ENCODE measurements around the gene ARL13B.

DNA sequence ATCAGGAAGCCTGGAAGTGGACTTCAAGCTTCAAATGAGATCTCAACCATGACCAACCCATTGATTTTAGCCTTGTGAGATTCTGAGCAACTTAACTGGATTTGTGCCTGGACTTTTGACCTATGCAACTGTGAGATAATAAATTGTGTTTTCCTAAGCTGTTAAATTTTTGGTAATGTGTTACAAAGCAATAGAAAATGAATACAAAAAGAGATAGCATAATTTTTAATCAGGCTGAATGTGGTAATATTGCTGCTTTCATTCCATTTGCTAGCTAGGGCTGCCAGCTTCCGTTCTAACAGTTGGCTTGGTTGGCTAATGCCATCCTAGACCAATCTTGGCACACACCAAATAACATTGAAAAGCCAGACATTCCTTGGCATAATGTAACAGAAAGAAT is 18.5 kb upstream of the ARL13B start:
- TF ChIP-seq, protein P1, sequence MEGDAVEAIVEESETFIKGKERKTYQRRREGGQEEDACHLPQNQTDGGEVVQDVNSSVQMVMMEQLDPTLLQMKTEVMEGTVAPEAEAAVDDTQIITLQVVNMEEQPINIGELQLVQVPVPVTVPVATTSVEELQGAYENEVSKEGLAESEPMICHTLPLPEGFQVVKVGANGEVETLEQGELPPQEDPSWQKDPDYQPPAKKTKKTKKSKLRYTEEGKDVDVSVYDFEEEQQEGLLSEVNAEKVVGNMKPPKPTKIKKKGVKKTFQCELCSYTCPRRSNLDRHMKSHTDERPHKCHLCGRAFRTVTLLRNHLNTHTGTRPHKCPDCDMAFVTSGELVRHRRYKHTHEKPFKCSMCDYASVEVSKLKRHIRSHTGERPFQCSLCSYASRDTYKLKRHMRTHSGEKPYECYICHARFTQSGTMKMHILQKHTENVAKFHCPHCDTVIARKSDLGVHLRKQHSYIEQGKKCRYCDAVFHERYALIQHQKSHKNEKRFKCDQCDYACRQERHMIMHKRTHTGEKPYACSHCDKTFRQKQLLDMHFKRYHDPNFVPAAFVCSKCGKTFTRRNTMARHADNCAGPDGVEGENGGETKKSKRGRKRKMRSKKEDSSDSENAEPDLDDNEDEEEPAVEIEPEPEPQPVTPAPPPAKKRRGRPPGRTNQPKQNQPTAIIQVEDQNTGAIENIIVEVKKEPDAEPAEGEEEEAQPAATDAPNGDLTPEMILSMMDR (IDR thresholded peaks at IDR 0.05), result no peak
- TF ChIP-seq POLR2A (IDR thresholded peaks at IDR 0.05) (no peak), EP300 (IDR thresholded peaks at IDR 0.05; ENCODE audit: low read depth) (no peak), POLR2AphosphoS5 (IDR thresholded peaks at IDR 0.05) (no peak)

All from transverse colon (tissue), 4 donors.